HepG2 (cell line): ENCODE data around the gene VAC14. TPM values are rescaled to one million over a fixed set of nuclear protein-coding genes. Genes with fewer than 3 reads are reported as not detected.
A peak's percentile ranks its signal among the peaks of the same experiment; 100 is the strongest.

Source experiments
- CAMTA2 ChIP-seq: sonication (generic); formaldehyde crosslinking; IDR thresholded peaks from 2 replicates; pipeline ENCODE4 v1.4.0; 2020; ENCODE audit warnings: mild to moderate bottlenecking, missing genetic modification reagents, borderline replicate concordance
- CSRNP2 ChIP-seq: sonication (generic); formaldehyde crosslinking; conservative IDR thresholded peaks from 2 replicates; pipeline ENCODE4 v1.8.0; 2022; ENCODE audit warnings: low read depth, missing genetic modification reagents
- EHMT2 ChIP-seq: fragments of 200-600 bp; sonication (generic); IDR thresholded peaks from 2 replicates; pipeline ENCODE4 v1.7.0; 2017; ENCODE audit warnings: antibody characterized with exemption, low read depth, low read length, borderline replicate concordance
- FIP1L1 ChIP-seq: fragments of 200-400 bp; formaldehyde crosslinking; IDR thresholded peaks from 2 replicates; pipeline ENCODE4 v1.6.1; 2018; ENCODE audit warnings: low read depth, mild to moderate bottlenecking, low read length, moderate library complexity, borderline replicate concordance; ENCODE audit not compliant: insufficient read depth
- HMGA1 ChIP-seq: sonication (generic); formaldehyde crosslinking; conservative IDR thresholded peaks from 2 replicates; pipeline ENCODE4 v1.4.0; 2020; ENCODE audit warnings: missing genetic modification reagents
- HMGXB4 ChIP-seq, 2 experiments: sonication (generic) in 1 of 2; formaldehyde crosslinking in 1 of 2; IDR thresholded peaks; 2 replicates each; pipeline versions ENCODE4 v1.4.0 to v1.6.1; 2018 to 2020; ENCODE audit warnings: missing genetic modification reagents in 2 of 2, borderline replicate concordance in 1 of 2, low read depth in 1 of 2, mild to moderate bottlenecking in 1 of 2, missing biosample characterization in 1 of 2
- IRF2 ChIP-seq: IDR thresholded peaks from 2 replicates; pipeline ENCODE4 v1.6.1; 2018; ENCODE audit warnings: missing genetic modification reagents, missing compliant biosample characterization
- MATR3 ChIP-seq: sonication (generic); formaldehyde crosslinking; IDR thresholded peaks from 2 replicates; pipeline ENCODE4 v1.4.0; 2020; ENCODE audit warnings: missing genetic modification reagents
- NPAS2 ChIP-seq: sonication (generic); formaldehyde crosslinking; IDR thresholded peaks from 2 replicates; pipeline ENCODE4 v1.8.0; 2022; ENCODE audit warnings: mild to moderate bottlenecking, missing genetic modification reagents, borderline replicate concordance
- NR2C2 ChIP-seq: sonication (generic); formaldehyde crosslinking; IDR thresholded peaks from 2 replicates; pipeline ENCODE4 v1.4.0; 2020; ENCODE audit warnings: missing genetic modification reagents, mild to moderate bottlenecking, moderate library complexity, borderline replicate concordance
- PLSCR1 ChIP-seq: sonication (generic); formaldehyde crosslinking; IDR thresholded peaks from 2 replicates; pipeline ENCODE4 v1.5.0; 2020; ENCODE audit warnings: missing genetic modification reagents, mild to moderate bottlenecking, borderline replicate concordance
- POLR2AphosphoS2 ChIP-seq: IDR thresholded peaks from 2 replicates; pipeline ENCODE4 v1.6.1; 2011; ENCODE audit warnings: low read depth, low read length, improper control_type of control experiment
- SNAI1 ChIP-seq: sonication (generic); formaldehyde crosslinking; IDR thresholded peaks from 2 replicates; pipeline ENCODE4 v1.5.0; 2020; ENCODE audit warnings: mild to moderate bottlenecking, missing genetic modification reagents, borderline replicate concordance
- TFDP1 ChIP-seq: IDR thresholded peaks from 2 replicates; pipeline ENCODE4 v1.6.1; 2016; ENCODE audit warnings: missing compliant biosample characterization, missing genetic modification reagents, borderline replicate concordance
- TSC22D2 ChIP-seq: sonication (generic); formaldehyde crosslinking; IDR thresholded peaks from 2 replicates; pipeline ENCODE4 v1.5.1; 2020; ENCODE audit warnings: missing genetic modification reagents, mild to moderate bottlenecking, borderline replicate concordance
- ZBTB1 ChIP-seq: sonication (generic); formaldehyde crosslinking; IDR thresholded peaks from 2 replicates; pipeline ENCODE4 v1.4.0; 2020; ENCODE audit warnings: missing genetic modification reagents, borderline replicate concordance
- ZBTB7A ChIP-seq: sonication (generic); formaldehyde crosslinking; IDR thresholded peaks from 2 replicates; pipeline ENCODE4 v1.8.0; 2022; ENCODE audit warnings: mild to moderate bottlenecking, missing genetic modification reagents
- ZC3H13 ChIP-seq: sonication (generic); formaldehyde crosslinking; IDR thresholded peaks from 2 replicates; pipeline ENCODE4 v1.8.1; 2023; ENCODE audit warnings: mild to moderate bottlenecking, missing genetic modification reagents, moderate library complexity
- ZNF17 ChIP-seq: sonication (generic); formaldehyde crosslinking; IDR thresholded peaks from 2 replicates; pipeline ENCODE4 v1.5.0; 2020; ENCODE audit warnings: mild to moderate bottlenecking, missing genetic modification reagents
- ZNF225 ChIP-seq: sonication (generic); formaldehyde crosslinking; IDR thresholded peaks from 2 replicates; pipeline ENCODE4 v1.4.0; 2020; ENCODE audit warnings: mild to moderate bottlenecking, missing genetic modification reagents
- ZNF414 ChIP-seq: sonication (generic); formaldehyde crosslinking; IDR thresholded peaks from 2 replicates; pipeline ENCODE4 v1.5.0; 2020; ENCODE audit warnings: missing genetic modification reagents
- ZNF674 ChIP-seq: sonication (generic); formaldehyde crosslinking; IDR thresholded peaks from 2 replicates; pipeline ENCODE4 v1.5.0; 2020; ENCODE audit warnings: low read depth, mild to moderate bottlenecking, missing genetic modification reagents
- ZNF749 ChIP-seq: sonication (generic); formaldehyde crosslinking; IDR thresholded peaks from 2 replicates; pipeline ENCODE4 v1.8.0; 2022; ENCODE audit warnings: mild to moderate bottlenecking, missing genetic modification reagents, moderate library complexity, borderline replicate concordance
- ZNF792 ChIP-seq: IDR thresholded peaks from 2 replicates; pipeline ENCODE4 v1.6.1; 2016
- polyA plus RNA-seq, 8 experiments: library from polyadenylated mRNA; depleted of rRNA in 3 of 8; stranded (reverse) in 7 of 8; unstranded in 1 of 8; fragments of >200 nt; fragmentation: Illumina TruSeq in 4 of 8; extraction: Trizol in 4 of 8; gene quantifications; 2 replicates each; pipeline versions ENCODE4 v1.2.1 to v1.2.3, GENCODE V29; 2011 to 2016; ENCODE audit warnings: low read depth in 4 of 8, missing spikeins in 1 of 8, mixed read lengths in 1 of 8; ENCODE audit not compliant: insufficient read depth in 1 of 8
- total RNA-seq, 5 experiments: library from RNA; depleted of rRNA; stranded (reverse); fragments of >200 nt; fragmentation: Illumina TruSeq; extraction: Trizol; gene quantifications; 2 replicates each; pipeline ENCODE4 v1.2.3, GENCODE V29; 2016; ENCODE audit warnings: low read depth in 1 of 5

Gene VAC14
- total and polyA plus RNA-seq, 2 of the 13 experiments (the other 11 are each of a cell fraction or from before 2014, with no cell fraction given): 23.5 to 24.6 TPM

GRCh38 chr16:70685938-70686375 lies 115.0 kb downstream of the VAC14 start, which contains the start of gene MTSS2 (continued):
- no peak for TF ChIP-seq POLR2AphosphoS2
- no peak for TF ChIP-seq FIP1L1
- peak; percentile 31; the same call in 1 of the 2 replicates for TF ChIP-seq ZNF749 (CRISPR knock-in tag)
- TF ChIP-seq CAMTA2: no peak
- peak; percentile 86; the same call in 1 of the 2 replicates for TF ChIP-seq TFDP1 (CRISPR knock-in tag)
- no peak for TF ChIP-seq ZBTB1 (CRISPR knock-in tag)
- TF ChIP-seq NPAS2 (CRISPR knock-in tag): no peak
- no peak for TF ChIP-seq ZNF792 (CRISPR knock-in tag)
- TF ChIP-seq EHMT2: no peak
- no peak for TF ChIP-seq ZNF225 (CRISPR knock-in tag)
- TF ChIP-seq ZBTB7A (CRISPR knock-in tag): no peak
- TF ChIP-seq ZNF17: no peak
- TF ChIP-seq HMGXB4 (CRISPR knock-in tag; IDR thresholded peaks at IDR 0.05; ENCODE audit: borderline replicate concordance in 1 of 2, low read depth in 1 of 2): no peak
- no peak for TF ChIP-seq ZNF674 (CRISPR knock-in tag)
- no peak for TF ChIP-seq SNAI1 (CRISPR knock-in tag)
- no peak for TF ChIP-seq TSC22D2 (CRISPR knock-in tag)
- TF ChIP-seq ZC3H13: peak; percentile 90
- no peak for TF ChIP-seq MATR3 (CRISPR knock-in tag)
- TF ChIP-seq CSRNP2 (CRISPR knock-in tag): no peak
- no peak for TF ChIP-seq PLSCR1 (CRISPR knock-in tag)
- TF ChIP-seq NR2C2 (CRISPR knock-in tag): no peak
- TF ChIP-seq HMGA1: no peak
- no peak for TF ChIP-seq ZNF414 (CRISPR knock-in tag)
- TF ChIP-seq IRF2: peak; percentile 24; the same call in 1 of the 2 replicates
